HepG2 (cell line): ENCODE results near the gene ALDH4A1. TPM values are rescaled to one million over a fixed set of nuclear protein-coding genes. Genes with fewer than 3 reads are reported as not detected.
A peak's percentile ranks its signal among the peaks of the same experiment; 100 is the strongest.

Experiments used
- ATAC-seq: fragments of 200-7000 bp; cut with Tn5 transposase; 3 replicates; pipeline ENCODE4 v1.9.1; 2020; ENCODE audit warnings: mild to moderate bottlenecking, moderate library complexity
- BruUV-seq: library from RNA; stranded (reverse); fragments of 400-500 nt; replicated peaks from 2 replicates; lab custom pipeline; 2021; lab: Mats Ljungman, UMichigan
- CTCF ChIA-PET: fragments of 300-600 bp; formaldehyde crosslinking; extraction: SDS; loops from one replicate; lab custom pipeline; 2021; ENCODE audit warnings: low total read pairs, inconsistent platforms, low intra/inter-chr PET ratio; lab: Yijun Ruan, JAX
- POLR2A ChIA-PET: fragments of 350-600 bp; sonication (Branson Sonifier 250); formaldehyde crosslinking; loops from one replicate; lab custom pipeline; 2020; ENCODE audit warnings: antibody characterized with exemption, inconsistent platforms; lab: Yijun Ruan, JAX
- DNase-seq: peaks from one replicate; pipeline ENCODE4 v3.0.0-alpha.2; 2015; ENCODE audit warnings: low spot score
- FAIRE-seq: peaks from 3 replicates; lab custom pipeline; 2011; peaks lifted over from hg19 to GRCh38; lab: Jason Lieb, UNC
- H2AFZ ChIP-seq: one replicate; pipeline ENCODE4 v1.6.1; 2011; ENCODE audit warnings: low read length, inconsistent platforms
- H3K27ac ChIP-seq: fragments of 300-600 bp; 3 replicates; pipeline ENCODE4 v1.8.0; 2011; ENCODE audit warnings: mixed run types, mild to moderate bottlenecking, mixed read lengths, low read length, inconsistent platforms; ENCODE audit not compliant: insufficient read depth; ENCODE audit errors: extremely low read length
- H3K27me3 ChIP-seq, 2 experiments: fragments of 200-600 bp in 1 of 2; 2 replicates in 1 of 2; 3 replicates in 1 of 2; pipeline versions ENCODE4 v1.6.0 to v1.8.0; 2011; ENCODE audit warnings: low read length in 2 of 2, mild to moderate bottlenecking in 2 of 2, moderate library complexity in 2 of 2, inconsistent platforms in 1 of 2; ENCODE audit not compliant: insufficient read depth in 2 of 2, control insufficient read depth in 1 of 2
- H3K36me3 ChIP-seq, 2 experiments: fragments of 200-600 bp in 1 of 2; replicated peaks in 1 of 2; 2 replicates in 1 of 2; 3 replicates in 1 of 2; pipeline versions ENCODE4 v1.5.1 to v1.8.0; 2011; ENCODE audit warnings: low read length in 2 of 2, inconsistent platforms in 1 of 2; ENCODE audit not compliant: insufficient read depth in 2 of 2, control insufficient read depth in 1 of 2
- H3K4me1 ChIP-seq: 2 replicates; pipeline ENCODE4 v1.5.1; 2012; ENCODE audit warnings: low read length, inconsistent platforms; ENCODE audit not compliant: insufficient read depth
- H3K4me2 ChIP-seq: 2 replicates; pipeline ENCODE4 v1.6.0; 2011; ENCODE audit warnings: low read depth, low read length, inconsistent platforms
- H3K4me3 ChIP-seq, 3 experiments: fragments of 200-600 bp in 1 of 3; sonication (generic), shearing (Covaris generic) in 1 of 3; replicated peaks in 1 of 3; 2 replicates each; pipeline ENCODE4 v1.5.1; 2011 to 2016; ENCODE audit warnings: low read length in 3 of 3, inconsistent platforms in 2 of 3, low read depth in 2 of 3, mild to moderate bottlenecking in 2 of 3, control low read depth in 1 of 3, mixed read lengths in 1 of 3; ENCODE audit not compliant: insufficient read depth in 1 of 3
- H3K79me2 ChIP-seq: one replicate; pipeline ENCODE4 v1.6.1; 2011; ENCODE audit warnings: low read length, inconsistent platforms; ENCODE audit not compliant: insufficient read depth
- H3K9ac ChIP-seq: 2 replicates; pipeline ENCODE4 v1.6.0; 2011; ENCODE audit warnings: mild to moderate bottlenecking, low read depth, low read length, inconsistent platforms; ENCODE audit not compliant: insufficient read depth
- H3K9me3 ChIP-seq: 2 replicates; pipeline ENCODE4 v1.5.1; 2012; ENCODE audit warnings: mild to moderate bottlenecking, low read length
- H4K20me1 ChIP-seq: 2 replicates; pipeline ENCODE4 v1.6.0; 2011; ENCODE audit warnings: inconsistent platforms, mild to moderate bottlenecking, low read length, moderate library complexity; ENCODE audit not compliant: insufficient read depth
- CHD4 ChIP-seq: fragments of 200-600 bp; sonication (generic); IDR thresholded peaks from 2 replicates; pipeline ENCODE4 v1.7.0; 2017; ENCODE audit warnings: mild to moderate bottlenecking, low read length, borderline replicate concordance
- CTCF ChIP-seq: sonication (generic); formaldehyde crosslinking; IDR thresholded peaks from 2 replicates; pipeline ENCODE4 v1.5.0; 2020; ENCODE audit warnings: mild to moderate bottlenecking, missing genetic modification reagents, moderate library complexity
- ZMYM3 ChIP-seq: sonication (generic); formaldehyde crosslinking; IDR thresholded peaks from 2 replicates; pipeline ENCODE4 v1.5.1; 2020; ENCODE audit warnings: mild to moderate bottlenecking, missing genetic modification reagents
- ZNF205 ChIP-seq: IDR thresholded peaks from 2 replicates; pipeline ENCODE4 v1.6.1; 2018; ENCODE audit warnings: missing biosample characterization, missing genetic modification reagents
- ZNF629 ChIP-seq: sonication (generic); formaldehyde crosslinking; conservative IDR thresholded peaks from 2 replicates; pipeline ENCODE4 v1.5.0; 2020; ENCODE audit warnings: missing genetic modification reagents
- WGBS: methylation state at CpG from one replicate; pipeline ENCODE4 v1.1.6; 2017; ENCODE audit warnings: low lambda C conversion rate; 5-methylcytosine and 5-hydroxymethylcytosine counted together
- in situ Hi-C: cut with HindIII; loops from 2 replicates; pipeline ENCODE4 v1.10.0; 2017; ENCODE audit warnings: low pct_unique_long_range_greater_than_20kb; ENCODE audit not compliant: extremely low pct_ligation_motif_present
- intact Hi-C: fragments of 100-400 bp; cut with micrococcal nuclease; formaldehyde crosslinking; loops from one replicate; pipeline ENCODE4 v1.10.0; 2022; ENCODE audit not compliant: unreplicated experiment
- polyA plus RNA-seq, 8 experiments: library from polyadenylated mRNA; depleted of rRNA in 3 of 8; stranded (reverse) in 7 of 8; unstranded in 1 of 8; fragments of >200 nt; fragmentation: Illumina TruSeq in 4 of 8; extraction: Trizol in 4 of 8; gene quantifications; 2 replicates each; pipeline versions ENCODE4 v1.2.1 to v1.2.3, GENCODE V29; 2011 to 2016; ENCODE audit warnings: low read depth in 4 of 8, missing spikeins in 1 of 8, mixed read lengths in 1 of 8; ENCODE audit not compliant: insufficient read depth in 1 of 8
- total RNA-seq, 5 experiments: library from RNA; depleted of rRNA; stranded (reverse); fragments of >200 nt; fragmentation: Illumina TruSeq; extraction: Trizol; gene quantifications; 2 replicates each; pipeline ENCODE4 v1.2.3, GENCODE V29; 2016; ENCODE audit warnings: low read depth in 1 of 5
- TF ChIP-seq, protein P1 (sequence below): sonication (generic); formaldehyde crosslinking; IDR thresholded peaks from 2 replicates; pipeline ENCODE4 v1.4.0; 2020; ENCODE audit warnings: mild to moderate bottlenecking, low read depth, missing genetic modification reagents

ALDH4A1 gene
- total and polyA plus RNA-seq, 2 of the 13 experiments (the other 11 are each of a cell fraction or from before 2014, with no cell fraction given), result 76.4 to 240 TPM

DNA sequence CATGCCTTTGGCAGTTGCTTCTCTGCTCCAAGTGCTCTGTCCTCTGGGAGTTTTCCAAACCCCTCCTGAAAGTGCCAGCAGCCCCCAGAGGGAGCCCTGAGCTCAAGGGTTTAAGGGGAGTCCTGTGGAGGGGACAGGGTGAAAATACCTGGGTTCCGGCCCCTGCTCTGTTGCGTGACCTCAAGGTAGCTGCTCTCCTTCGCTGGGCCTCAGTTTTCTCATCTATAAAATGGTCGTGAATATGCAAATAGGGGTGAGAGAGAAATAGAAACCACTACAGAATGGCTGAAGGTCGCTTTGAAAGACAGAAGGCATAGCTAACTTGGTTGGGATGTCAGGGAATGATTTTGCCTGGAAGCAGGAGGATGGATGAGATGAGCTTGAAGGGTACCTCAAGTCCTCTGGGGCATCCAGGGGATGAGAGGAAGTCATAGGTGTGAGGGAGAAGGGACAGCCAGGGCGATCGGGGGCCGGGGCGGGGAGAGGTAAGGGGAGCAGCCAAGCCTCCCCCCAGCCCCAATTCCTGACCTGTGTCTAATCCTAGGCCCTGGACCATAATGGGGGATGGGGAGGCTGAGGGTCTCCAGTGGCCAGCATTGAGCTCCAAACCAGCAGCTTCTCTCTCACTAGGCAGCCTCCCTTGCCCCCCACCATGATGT, 41.7 kb upstream of the ALDH4A1 start:
- Histone ChIP-seq H3K4me3 (no peak overlapping the region), H3K36me3 (peaks cover 0 to 4% of the 10 kb centered on the region in 2 experiments; a peak in 1 of 5 replicates), H3K9me3 (no peaks in the 10 kb centered on the region), H3K79me2 (peaks cover 81% of the 10 kb centered on the region), H3K4me2 (no peak overlapping the region), H3K9ac (no peak overlapping the region), H4K20me1 (no peaks in the 10 kb centered on the region; the same call in 1 of the 2 replicates), H3K27me3 (no peaks in the 10 kb centered on the region), H2AFZ (no peak overlapping the region), H3K27ac (no peak overlapping the region), H3K4me1 (peaks cover 79% of the 10 kb centered on the region)
- in situ Hi-C loops, result no loop called here
- TF ChIP-seq CTCF (CRISPR knock-in tag), result 0 out of 2 replicates have a peak, but pooled peaks have one; percentile 5
- TF ChIP-seq ZMYM3, result 0 out of 2 replicates have a peak, but pooled peaks have one; percentile 22
- peak; percentile 88 for TF ChIP-seq ZNF629
- TF ChIP-seq CHD4, result peak; percentile 76; the same call in 1 of the 2 replicates
- TF ChIP-seq, protein P1, sequence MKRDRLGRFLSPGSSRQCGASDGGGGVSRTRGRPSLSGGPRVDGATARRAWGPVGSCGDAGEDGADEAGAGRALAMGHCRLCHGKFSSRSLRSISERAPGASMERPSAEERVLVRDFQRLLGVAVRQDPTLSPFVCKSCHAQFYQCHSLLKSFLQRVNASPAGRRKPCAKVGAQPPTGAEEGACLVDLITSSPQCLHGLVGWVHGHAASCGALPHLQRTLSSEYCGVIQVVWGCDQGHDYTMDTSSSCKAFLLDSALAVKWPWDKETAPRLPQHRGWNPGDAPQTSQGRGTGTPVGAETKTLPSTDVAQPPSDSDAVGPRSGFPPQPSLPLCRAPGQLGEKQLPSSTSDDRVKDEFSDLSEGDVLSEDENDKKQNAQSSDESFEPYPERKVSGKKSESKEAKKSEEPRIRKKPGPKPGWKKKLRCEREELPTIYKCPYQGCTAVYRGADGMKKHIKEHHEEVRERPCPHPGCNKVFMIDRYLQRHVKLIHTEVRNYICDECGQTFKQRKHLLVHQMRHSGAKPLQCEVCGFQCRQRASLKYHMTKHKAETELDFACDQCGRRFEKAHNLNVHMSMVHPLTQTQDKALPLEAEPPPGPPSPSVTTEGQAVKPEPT, result no peak
- no peak for TF ChIP-seq ZNF205 (CRISPR knock-in tag)
- CTCF ChIA-PET, result no interaction called here
- BruUV-seq, result no TSS peak
- ATAC-seq, result no peak
- intact Hi-C loops, result no loop called here
- DNase-seq, result no peak
- WGBS, result 94% methylated on average over 9 of the region's 9 CpGs
- POLR2A ChIA-PET, result interaction anchor here (0.7 kb wide), 1 partner anchor 13 kb away, joined by 4 read pairs; no protein-coding TSS in a partner anchor
- no peak for FAIRE-seq
